HG02973 (cell line): ENCODE results near the gene CNGA4.
"Not testable (repeated sequence)": the region's sequence is repeated elsewhere in the genome, so short reads cannot be mapped to it uniquely, and the experiment has no call there.

Experiments used
- ATAC-seq: cut with Tn5 transposase; IDR thresholded peaks from one replicate; pipeline ENCODE4 v1.9.1; 2021; ENCODE audit warnings: moderate library complexity; ENCODE audit not compliant: unreplicated experiment

The CNGA4 gene

DNA sequence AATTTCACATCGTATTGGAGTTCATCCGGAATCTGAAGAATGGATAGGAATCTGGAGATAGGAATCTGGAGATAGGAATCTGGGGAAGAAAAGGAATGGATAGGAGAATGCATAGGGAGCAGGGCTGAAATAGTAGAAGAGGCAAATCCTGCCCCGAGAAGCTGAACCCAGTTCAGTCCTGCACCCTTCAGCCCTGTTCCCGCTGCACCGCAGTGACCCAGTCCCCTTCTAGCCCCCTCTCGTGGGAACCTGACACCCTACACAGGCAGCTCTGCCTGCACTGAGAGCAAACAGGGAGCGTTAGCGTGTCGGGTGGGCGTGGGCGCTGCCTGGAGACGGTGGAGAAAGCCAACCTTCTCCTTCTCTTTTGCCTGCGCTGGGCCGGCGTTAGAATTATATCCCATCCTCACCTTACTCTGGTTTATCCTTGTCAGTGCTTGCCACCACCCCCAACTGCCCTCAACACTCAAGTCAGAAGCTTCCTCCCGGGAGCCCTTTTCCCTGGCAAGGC is 19.7 kb downstream of the CNGA4 start:
- ATAC-seq, result no peak

- no peak for ATAC-seq
Measured at GRCh38 chr11:6260207-6260726, 21.4 kb downstream of the CNGA4 start.

DNA sequence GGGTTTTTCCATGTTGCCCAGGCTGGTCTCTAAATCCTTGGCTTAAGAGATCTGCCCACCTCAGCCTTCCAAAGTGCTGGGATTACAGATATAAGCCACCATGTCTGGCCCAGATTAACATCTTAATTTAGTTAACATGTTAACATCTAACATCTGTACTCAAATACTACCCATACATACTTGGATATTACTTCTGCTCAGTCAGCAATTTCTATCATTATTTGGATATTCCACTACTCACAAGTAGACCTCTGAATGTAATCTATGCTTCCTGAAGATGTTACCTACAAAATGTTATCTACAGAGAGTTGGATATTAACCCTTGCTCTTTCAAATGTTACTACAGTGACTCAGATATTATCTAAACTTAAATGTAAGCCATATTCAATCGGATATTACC is 24.8 kb downstream of the CNGA4 start:
- no peak for ATAC-seq

- no peak for ATAC-seq
Measured at GRCh38 chr11:6268820-6269219, 29.9 kb downstream of the CNGA4 start.

DNA sequence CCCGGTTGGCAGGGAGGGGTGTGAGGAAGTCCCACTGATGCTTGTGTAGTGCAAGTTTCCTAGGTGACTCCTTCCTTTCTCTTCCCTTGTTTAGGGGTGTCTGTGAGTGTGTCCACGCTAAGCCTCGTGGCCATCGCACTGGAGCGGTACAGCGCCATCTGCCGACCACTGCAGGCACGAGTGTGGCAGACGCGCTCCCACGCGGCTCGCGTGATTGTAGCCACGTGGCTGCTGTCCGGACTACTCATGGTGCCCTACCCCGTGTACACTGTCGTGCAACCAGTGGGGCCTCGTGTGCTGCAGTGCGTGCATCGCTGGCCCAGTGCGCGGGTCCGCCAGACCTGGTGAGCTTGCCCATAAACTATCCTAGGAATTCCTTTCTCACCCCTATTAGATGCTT is 31.1 kb downstream of the CNGA4 start:
- no peak for ATAC-seq

- ATAC-seq, result no peak
Measured at GRCh38 chr11:6270584-6271246, 31.8 kb downstream of the CNGA4 start.

DNA sequence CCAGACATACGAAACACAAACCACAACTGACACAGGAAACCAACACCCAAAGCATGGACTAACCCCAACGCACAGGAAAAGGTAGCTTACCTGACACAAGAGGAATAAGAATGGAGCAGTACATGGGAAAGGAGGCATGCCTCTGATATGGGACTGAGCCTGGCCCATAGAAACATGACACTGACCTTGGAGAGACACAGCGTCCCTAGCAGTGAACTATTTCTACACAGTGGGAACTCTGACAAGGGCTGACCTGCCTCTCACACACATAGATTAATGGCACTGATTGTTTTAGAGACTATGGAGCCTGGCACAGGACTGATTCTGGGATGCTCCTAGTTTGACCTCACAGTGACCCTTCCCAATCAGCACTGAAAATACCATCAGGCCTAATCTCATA is 32.7 kb downstream of the CNGA4 start:
- no peak for ATAC-seq

DNA sequence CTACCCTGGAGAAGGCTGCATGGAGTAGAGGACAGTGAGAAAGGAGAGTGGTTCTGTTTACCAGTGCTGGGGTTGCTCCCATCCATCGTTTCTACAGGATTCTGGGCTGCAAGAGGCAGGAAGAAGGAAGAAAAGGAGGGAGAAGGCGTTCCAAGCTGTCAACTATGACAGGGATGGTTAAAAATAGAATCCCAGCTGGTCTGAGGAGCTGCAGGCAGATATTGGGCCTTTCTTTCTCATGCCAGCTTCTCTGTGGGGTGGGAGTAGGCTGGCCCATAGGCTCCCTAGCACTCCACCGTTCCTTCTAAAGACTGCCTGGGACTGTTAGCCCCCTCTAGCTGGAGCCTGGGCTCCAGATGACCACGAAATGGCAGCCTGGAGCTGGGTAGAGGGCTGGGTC is 34.3 kb downstream of the CNGA4 start:
- no peak for ATAC-seq

DNA sequence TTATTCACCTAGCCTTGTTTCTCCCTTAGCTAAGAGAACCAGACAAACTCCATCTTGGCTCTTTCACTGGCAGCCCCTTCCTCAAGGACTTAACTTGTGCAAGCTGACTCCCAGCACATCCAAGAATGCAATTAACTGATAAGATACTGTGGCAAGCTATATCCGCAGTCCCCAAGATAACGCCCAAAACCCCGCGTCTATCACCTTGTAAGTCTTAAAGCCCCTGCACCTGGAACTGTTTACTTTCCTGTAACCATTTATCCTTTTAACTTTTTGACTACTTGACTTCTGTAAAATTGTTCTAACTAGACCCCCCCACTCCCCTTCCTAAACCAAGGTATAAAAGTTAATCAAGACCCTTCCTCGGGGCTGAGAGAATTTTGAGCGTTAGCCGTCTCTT is 41.9 kb downstream of the CNGA4 start:
- ATAC-seq, result not testable (repeated sequence)

DNA sequence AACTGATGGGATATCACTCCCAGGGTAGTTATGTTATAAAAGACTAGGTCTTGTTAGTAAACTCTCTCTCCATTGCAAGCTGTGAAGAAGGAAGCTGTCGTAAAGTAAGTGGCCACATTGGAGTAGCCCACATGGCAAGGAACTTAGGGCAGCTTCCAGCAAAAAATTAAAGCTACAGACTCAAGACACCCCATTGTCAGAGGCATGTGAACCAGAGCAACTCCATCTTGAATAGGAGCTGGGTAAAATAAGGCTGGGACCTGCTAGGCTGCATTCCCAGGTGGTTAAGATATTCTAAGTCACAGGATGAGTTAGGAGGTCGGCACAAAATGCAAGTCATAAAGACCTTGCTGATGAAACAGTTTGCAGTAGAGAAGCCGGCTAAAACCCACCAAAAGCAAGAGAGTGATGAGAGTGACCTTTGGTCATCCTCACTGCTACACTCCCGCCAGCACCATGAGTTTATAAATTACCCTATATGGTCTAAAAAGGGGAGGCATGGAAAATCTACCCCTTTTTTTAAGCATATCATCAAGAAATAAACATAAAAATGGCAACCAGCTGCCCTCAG is 44.6 kb downstream of the CNGA4 start:
- no peak for ATAC-seq

DNA sequence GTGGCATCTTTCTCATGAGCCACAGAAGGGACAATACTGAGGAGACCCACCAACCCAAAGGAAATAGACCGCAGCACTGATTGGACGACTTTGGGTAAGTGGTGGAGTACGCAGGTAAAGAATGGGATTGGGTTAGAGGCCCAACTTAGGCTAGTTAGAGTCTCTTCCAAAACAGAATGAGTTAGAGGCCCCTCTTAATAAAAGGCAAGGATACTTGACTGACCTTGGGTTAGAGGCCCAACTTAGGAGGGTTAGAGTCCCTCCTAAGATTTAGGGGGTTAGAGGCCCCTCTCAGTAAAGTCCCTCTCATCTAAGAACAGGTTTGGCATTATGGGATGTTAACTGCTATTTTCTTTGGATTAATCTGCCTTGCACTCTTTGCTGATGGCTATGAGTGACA is 45.4 kb downstream of the CNGA4 start:
- ATAC-seq, result no peak

- ATAC-seq, result no peak
Measured at GRCh38 chr11:6285019-6285418, 46.1 kb downstream of the CNGA4 start.
